Effector CD4-positive, alpha-beta T cell (primary cell): ENCODE measurements around the gene TMEM151A.
A peak's percentile ranks its signal among the peaks of the same experiment; 100 is the strongest.

Source experiments
- DNase-seq: peaks from one replicate; pipeline ENCODE4 v3.0.0-alpha.2; 2020

TMEM151A gene

GRCh38 chr11:66338276-66339161, 46.8 kb downstream of the TMEM151A start:
- DNase-seq, result no peak

DNA sequence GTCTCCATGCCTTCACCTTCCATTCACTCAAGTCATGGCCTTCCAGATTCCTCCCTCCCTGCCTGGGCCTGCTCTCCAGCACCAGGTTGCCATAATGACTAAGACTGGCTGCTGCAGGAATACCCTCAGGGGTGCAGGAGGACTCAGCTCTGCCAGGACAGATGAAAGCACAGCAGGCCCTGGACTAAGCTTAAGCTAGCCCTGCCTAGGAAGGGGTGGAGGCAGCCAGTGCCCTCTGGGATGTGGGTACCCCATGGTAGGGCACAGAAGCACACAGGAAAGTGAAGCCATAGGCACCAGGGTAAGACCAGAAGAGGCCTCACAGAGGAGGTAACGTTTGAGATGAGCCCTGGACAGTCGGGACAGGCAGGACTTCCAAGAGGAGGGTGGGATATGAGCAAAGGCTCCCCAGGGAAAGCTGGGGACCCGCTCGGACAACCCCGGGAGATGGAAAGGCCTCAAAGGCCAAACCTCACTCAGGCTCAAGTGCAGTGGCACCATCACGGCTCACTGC, 47.5 kb downstream of the TMEM151A start:
- no peak for DNase-seq

GRCh38 chr11:66339686-66340483, 48.2 kb downstream of the TMEM151A start:
- DNase-seq, result no peak

- no peak for DNase-seq
These were observed 49.2 kb downstream of the TMEM151A start for GRCh38 chr11:66340596-66341501.

- DNase-seq, result no peak
These were observed 49.9 kb downstream of the TMEM151A start for GRCh38 chr11:66341502-66342126.

GRCh38 chr11:66343176-66343575, 51.5 kb downstream of the TMEM151A start:
- no peak for DNase-seq

GRCh38 chr11:66344550-66345315, 53.0 kb downstream of the TMEM151A start, which contains the start of gene BRMS1:
Gene BRMS1 (minus strand): TSS chr11:66345104. CDS start chr11:66342234, 2,870 bp downstream.
- peak; percentile 99 for DNase-seq

GRCh38 chr11:66345316-66345649, 53.6 kb downstream of the TMEM151A start:
- no peak for DNase-seq
